Suppressor macrophage (primary cell): Measurements from ENCODE around the gene IL27RA.

Experiments used
- DNase-seq, 4 experiments: peaks; one replicate each; pipeline ENCODE4 v3.0.0-alpha.2; 2020 to 2022
- total RNA-seq, 17 experiments: gene quantifications; one replicate each; lab custom pipeline; 2026; ENCODE audit warnings: mixed read lengths in 6 of 17, inconsistent platforms in 3 of 17; lab: John Stamatoyannopoulos, UW

Gene IL27RA
- 11.9 to 79.9 (median 43.7) reads per million in 17 experiments for total RNA-seq

GRCh38 chr19:14031719-14032480 is at the start of gene IL27RA:
IL27RA (plus strand) TSS chr19:14031762; CDS start chr19:14031873, 111 bp downstream.
- DNase-seq: peak; percentile 54 to 84 (median 68)

- DNase-seq: no peak
These were observed 49.5 kb upstream of the IL27RA start for GRCh38 chr19:13981988-13982501.

- DNase-seq: no peak
These were observed 48.8 kb upstream of the IL27RA start for GRCh38 chr19:13982773-13983172.

GRCh38 chr19:13983213-13983889 is 48.2 kb upstream of the IL27RA start:
- no peak for DNase-seq

DNA sequence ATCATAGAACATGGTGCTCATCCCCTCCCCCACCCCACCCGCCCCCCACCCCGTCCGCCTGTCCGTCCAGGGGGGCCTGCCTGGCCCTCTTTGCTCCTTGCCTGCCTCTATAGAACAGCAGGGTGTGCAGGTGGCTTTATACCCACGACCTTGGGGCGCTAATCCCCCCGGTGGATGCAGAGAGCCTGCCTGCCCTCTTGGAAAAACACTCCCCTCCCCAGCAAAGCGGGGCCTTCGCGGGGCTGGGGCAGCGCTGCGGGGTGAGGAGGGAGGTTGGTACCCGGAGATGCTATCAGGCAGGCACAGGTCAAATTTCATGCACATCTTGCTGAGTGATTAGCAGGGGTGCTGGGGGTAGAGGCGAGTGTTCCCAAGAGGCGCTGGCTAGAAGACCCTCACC is 47.4 kb upstream of the IL27RA start:
- no peak for DNase-seq

DNA sequence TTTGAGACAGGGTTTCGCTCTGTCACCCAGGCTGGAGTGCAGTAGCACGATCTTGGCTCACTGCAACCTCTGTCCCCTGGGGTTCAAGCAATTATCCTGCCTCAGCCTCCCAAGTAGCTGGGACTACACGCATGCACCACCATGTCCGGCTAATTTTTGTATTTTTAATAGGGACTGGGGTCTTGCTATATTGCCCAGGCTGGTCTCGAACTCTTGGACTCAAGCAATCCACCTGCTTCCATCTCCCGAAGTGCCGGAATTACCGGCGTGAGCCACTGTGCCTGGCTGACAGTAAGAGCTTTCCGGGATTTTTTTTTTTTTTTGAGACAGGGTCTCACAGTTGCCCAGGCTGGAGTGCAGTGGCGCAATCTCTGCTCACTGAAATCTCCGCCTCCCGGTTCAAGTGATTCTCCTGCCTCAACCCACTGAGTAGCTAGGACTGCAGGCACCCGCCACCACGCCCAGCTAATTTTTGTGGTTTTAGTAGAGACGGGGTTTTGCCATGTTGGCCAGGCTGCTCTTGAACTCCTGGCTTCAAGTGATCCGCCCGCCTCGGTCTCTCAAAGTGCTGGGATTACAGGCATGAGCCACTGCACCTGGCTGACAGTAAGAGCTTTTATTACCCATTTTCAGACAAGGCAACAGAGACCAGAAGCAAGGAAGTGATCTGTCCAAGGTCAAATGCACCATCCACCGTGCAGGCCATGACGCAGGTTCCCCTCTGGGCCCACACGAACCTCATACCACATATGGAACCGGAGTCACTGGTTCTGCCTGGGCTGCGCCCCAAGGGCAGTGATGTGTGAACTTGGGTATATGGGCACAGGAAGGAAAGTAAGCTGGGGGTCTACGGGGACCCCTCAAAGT is 46.5 kb upstream of the IL27RA start:
- DNase-seq: peak; percentile 49 to 70 (median 64)

- no peak for DNase-seq
These were observed 45.7 kb upstream of the IL27RA start for GRCh38 chr19:13985771-13986347.

- peak; percentile 96 to 97 (median 97) for DNase-seq
These were observed 45.1 kb upstream of the IL27RA start for GRCh38 chr19:13986348-13986904.

GRCh38 chr19:13987101-13987890 is 44.3 kb upstream of the IL27RA start:
- peak; percentile 42 to 74 (median 58) for DNase-seq

DNA sequence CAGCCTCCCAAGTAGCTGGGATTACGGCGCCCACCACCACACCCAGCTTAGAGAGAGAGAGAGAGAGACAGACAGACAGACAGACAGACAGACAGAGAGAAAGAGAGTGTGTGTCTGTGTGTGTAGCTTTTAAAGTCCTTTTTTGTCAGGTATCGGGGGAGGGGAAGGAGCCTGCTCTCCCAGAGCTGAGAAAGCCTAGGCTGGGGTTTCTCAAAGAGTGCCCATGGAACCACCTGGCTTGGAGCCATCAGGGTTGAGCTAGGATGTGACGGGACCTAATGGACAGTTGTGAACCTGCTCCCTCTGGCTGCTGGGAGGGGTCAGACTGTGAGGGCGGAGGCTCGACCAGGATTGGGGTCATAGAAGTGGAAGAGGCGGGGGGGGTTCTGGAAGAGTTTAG is 42.1 kb upstream of the IL27RA start:
- DNase-seq: no peak

DNA sequence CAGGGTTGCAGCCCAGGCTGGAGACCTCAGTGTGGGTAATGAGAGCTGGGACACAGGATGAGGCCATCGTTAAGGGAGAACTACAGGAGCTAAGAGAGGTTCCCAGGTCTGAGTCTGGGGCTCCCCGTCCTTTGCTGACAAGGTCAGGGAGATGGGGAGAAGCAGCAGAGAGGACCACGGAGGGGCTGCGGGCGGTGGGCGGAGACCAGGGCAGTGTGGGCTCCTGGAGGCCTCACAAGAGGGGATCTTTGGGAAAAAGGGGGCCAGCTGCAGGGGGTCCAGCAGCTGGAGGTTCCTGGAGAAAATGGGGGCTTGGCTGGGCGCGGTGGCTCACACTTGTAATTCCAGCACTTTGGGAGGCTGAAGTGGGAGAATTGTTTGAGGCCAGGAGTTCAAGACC is 41.5 kb upstream of the IL27RA start:
- DNase-seq: no peak

- no peak for DNase-seq
These were observed 39.5 kb upstream of the IL27RA start for GRCh38 chr19:13992025-13992424.

DNA sequence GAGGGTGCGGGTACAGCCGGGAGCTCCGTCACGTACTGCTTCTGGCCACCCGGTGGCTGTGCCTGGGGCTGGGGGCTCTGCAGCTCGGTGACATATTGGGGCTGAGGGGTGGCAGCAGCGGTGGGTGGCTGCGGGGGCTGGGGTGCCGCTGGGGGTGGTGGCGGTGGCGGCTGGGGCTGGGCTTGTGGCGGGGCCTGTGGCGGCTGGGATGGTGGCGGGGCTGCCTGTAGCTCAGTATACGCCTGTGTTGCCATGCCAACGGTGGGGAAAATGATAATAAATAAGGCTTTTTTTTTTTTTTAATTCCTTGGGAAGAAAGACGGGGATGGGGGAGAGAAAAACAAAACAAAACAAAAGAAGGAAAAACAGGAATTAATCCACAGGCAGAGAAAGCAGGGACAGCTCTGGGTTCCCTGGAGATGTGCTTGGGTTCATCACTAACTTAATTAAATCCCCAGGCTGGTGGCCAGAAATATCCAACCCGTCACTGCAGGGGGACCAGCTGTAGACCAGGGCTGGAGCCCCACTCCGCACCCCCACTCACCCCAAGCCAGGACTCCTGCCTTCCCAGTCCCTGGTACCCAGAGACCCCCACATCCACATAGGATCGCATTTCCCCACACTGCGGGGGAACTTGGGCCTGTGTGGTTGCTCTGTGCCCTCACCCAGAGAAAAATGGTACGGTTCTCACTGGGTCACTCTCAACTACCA is 37.8 kb upstream of the IL27RA start:
- no peak for DNase-seq

- no peak for DNase-seq
These were observed 36.4 kb upstream of the IL27RA start for GRCh38 chr19:13995017-13995728.

DNA sequence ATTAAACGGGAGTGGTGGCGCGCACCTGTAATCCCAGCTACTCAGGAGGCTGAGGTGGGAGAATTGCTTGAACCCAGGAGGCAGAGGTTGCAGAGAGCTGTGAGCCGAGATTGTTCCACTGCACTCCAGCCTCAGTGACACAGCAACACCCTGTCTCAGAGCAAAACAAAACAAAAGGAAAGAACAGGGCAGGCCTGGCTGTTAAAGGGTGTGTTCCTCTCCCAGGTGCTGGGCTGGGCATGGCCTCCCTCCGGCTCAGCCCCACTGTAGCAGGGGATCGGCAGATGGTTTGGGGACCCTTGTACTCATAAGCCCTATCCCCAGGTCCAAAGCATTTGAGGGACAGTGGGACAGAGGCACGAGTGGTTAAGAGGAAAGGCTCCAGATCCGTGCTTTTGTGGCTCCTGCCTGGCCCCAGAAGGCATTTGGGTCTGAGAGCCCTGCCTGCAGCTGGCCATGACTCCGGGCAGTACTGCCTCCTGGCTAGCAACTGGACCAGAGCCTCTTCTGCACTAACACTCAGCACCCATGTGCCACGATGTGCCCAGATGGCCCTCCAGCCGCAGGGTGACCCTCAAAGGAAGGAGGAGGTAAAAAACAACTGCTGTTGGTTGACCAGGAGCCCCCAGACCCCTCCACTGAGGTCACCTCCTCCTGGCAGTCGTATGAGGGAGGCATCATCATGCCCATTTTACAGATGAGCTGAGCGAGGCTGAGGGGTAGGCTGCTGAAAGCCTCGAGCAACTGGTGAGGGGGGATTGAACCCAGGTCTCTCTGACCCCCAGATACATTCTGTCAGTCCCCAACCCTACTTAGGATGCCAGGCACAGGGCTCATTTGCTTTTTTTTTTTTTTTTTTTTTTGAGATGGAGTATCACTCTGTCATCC is 35.4 kb upstream of the IL27RA start:
- no peak for DNase-seq

- no peak for DNase-seq
These were observed 34.5 kb upstream of the IL27RA start for GRCh38 chr19:13996928-13997630.

GRCh38 chr19:13997631-13997962 is 34.0 kb upstream of the IL27RA start:
- no peak for DNase-seq

DNA sequence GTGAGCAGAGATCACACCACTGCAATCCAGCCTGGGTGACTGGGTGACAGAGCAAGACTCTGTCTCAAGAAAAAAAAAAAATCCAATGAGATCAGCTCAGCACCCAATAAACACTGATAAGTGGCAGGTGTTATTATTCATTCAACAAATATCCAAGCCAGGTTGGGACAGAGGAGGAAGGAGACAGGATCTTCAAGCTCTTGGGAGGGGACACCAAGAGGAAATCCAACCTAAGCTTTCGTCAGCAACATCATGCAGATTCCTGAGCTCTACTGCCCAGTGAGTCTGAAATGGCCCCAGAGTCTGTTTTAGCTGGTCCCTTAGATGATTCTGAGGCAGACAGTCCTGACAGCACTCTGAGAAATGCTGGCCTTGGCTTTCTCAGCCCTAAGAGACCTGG is 33.1 kb upstream of the IL27RA start:
- no peak for DNase-seq
